Measurements from ENCODE around the gene PDE9A. TPM values are rescaled to one million over a fixed set of nuclear protein-coding genes. Genes with fewer than 3 reads are reported as not detected.

The PDE9A gene
- total and polyA plus RNA-seq, 2 donors (not counting 1 experiment from before 2014, with no cell fraction given), result 0.34 to 5.8 TPM

DNA sequence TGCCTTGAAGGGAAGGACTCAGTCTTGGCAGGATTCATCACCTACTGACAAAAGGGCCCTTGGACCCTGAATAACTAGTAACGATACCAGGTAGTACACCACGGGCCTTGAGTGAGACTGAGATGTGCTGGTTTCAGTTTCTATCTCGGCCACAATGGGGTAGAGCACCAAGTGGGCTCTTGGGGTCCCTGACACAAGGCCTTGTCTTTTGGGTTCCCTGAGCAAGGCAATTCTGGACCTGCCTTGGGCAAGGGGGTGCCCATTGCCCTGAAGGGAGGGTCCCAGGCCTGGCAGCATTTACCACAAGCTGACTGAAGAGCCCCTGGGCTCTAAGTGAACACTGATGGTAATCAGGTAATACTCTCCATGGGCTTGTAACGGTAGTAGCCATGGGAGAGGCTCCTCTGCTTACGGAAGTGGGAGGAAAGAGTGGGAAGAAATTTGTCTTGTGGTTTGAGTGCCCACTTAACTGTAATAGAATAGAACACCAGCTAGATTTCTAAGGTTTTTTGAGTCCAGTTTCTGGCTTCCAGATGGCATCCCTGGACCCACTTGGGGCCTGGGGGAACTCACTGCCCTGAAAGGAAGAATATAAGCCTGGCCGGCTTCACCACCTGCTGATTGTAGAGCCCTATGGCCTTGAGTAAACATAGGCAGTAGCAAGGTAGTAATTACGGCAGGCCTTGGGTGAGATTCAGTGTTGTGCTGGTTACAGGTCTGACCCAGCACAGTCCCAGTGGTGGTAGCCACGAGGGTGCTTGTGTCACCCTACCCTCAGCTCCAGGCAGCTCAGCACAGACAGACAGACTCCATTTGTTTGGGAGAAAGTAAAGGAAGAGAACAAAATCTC lies 167.4 kb downstream of the PDE9A start:
- 94% methylated on average over 7 of the region's 8 CpGs for WGBS (ENCODE audit: insufficient coverage)
- H3K27ac Mint-ChIP-seq, result no peak overlapping the region
- no peak overlapping the region for H3K4me3 Mint-ChIP-seq
- no peak for TF ChIP-seq CTCF (IDR thresholded peaks at IDR 0.05)
- TF ChIP-seq EZH2 (IDR thresholded peaks at IDR 0.05; ENCODE audit: borderline replicate concordance, insufficient read depth, low read depth, low read length, poor library complexity, severe bottlenecking), result no peak
- no peak overlapping the region for H3K27ac ChIP-seq (ENCODE audit: low read length in 2 of 2)
- H3K9ac ChIP-seq (ENCODE audit: low read length), result no peak overlapping the region
- peaks cover 0 to 3% (median 1%) of the 10 kb centered on the region in 4 experiments for H3K27me3 ChIP-seq (replicated peaks in 1 of 4; ENCODE audit: control extremely low read depth in 1 of 4, control insufficient read depth in 3 of 4, insufficient read depth in 4 of 4, low read length in 3 of 4)
- no peaks in the 10 kb centered on the region for H3K79me2 ChIP-seq (ENCODE audit: control insufficient read depth, insufficient read depth, low read length)
- H3K9me3 ChIP-seq (ENCODE audit: control extremely low read depth in 1 of 3, control insufficient read depth in 2 of 3, insufficient read depth in 1 of 3, low read length in 2 of 3), result peaks cover 0 to 5% (median 0%) of the 10 kb centered on the region in 3 donors
- no peaks in the 10 kb centered on the region for H3K4me1 Mint-ChIP-seq
- no peaks in the 10 kb centered on the region for H3K36me3 ChIP-seq (replicated peaks in 1 of 2; ENCODE audit: control extremely low read depth in 1 of 2, control insufficient read depth in 1 of 2, extremely low read depth in 1 of 2, insufficient read depth in 2 of 2, low read length in 1 of 2)
- no peaks in the 10 kb centered on the region for H3K9me3 Mint-ChIP-seq (ENCODE audit: insufficient read depth)
- ATAC-seq (ENCODE audit: low read depth) (no peak), DNase-seq (no peak)
- no peaks in the 10 kb centered on the region for H3K4me1 ChIP-seq (ENCODE audit: control insufficient read depth in 2 of 2, insufficient read depth in 2 of 2, low read length in 2 of 2)
- ChIA-PET CTCF (interaction anchor here (7.2 kb wide), 1 partner anchor 229 kb away, joined by 74 read pairs; no protein-coding TSS in a partner anchor), POLR2A (no interaction called here)
- no peak overlapping the region for H2AFZ ChIP-seq (ENCODE audit: insufficient read depth, low read depth, low read length, poor library complexity, severe bottlenecking)
- no peaks in the 10 kb centered on the region for H4K20me1 ChIP-seq (ENCODE audit: control insufficient read depth, insufficient read depth, low read length, poor library complexity, severe bottlenecking)
- intact Hi-C loops (cut with micrococcal nuclease), result no loop called here
- H3K4me3 ChIP-seq (ENCODE audit: control extremely low read depth in 1 of 5, extremely low read depth in 1 of 5, insufficient read depth in 1 of 5, low read depth in 2 of 5, low read length in 4 of 5), result no peak overlapping the region
- no peak overlapping the region for H3K4me2 ChIP-seq (replicated peaks; ENCODE audit: low read depth, low read length, poor library complexity, severe bottlenecking)
- H3K27me3 Mint-ChIP-seq, result peaks cover 22% of the 10 kb centered on the region

Other genes with a start within 250 kb of the PDE9A start
- 0.12 and 0.15 TPM in 2 replicates for gene UBASH3A, start 249.7 kb upstream of the PDE9A start, total RNA-seq
- gene UBASH3A, start 249.7 kb upstream of the PDE9A start, polyA plus RNA-seq, result 0.33 and 1.0 TPM in 2 replicates
- gene RSPH1, start 157.4 kb upstream of the PDE9A start, total RNA-seq, result 0.64 and 1.0 TPM in 2 replicates
- gene RSPH1, start 157.4 kb upstream of the PDE9A start, polyA plus RNA-seq, result 0.10 and 0.26 TPM in 2 replicates
- 58.8 and 60.2 TPM in 2 replicates for gene SLC37A1, start 139.8 kb upstream of the PDE9A start, total RNA-seq
- gene SLC37A1, start 139.8 kb upstream of the PDE9A start, polyA plus RNA-seq, result 38.1 and 46.4 TPM in 2 replicates
- 40.1 TPM in 2 replicates for gene WDR4, start 225.9 kb downstream of the PDE9A start, total RNA-seq
- gene WDR4, start 225.9 kb downstream of the PDE9A start, polyA plus RNA-seq, result 17.7 and 20.1 TPM in 2 replicates
- gene NDUFV3, start 239.7 kb downstream of the PDE9A start, total RNA-seq, result 29.7 and 30.8 TPM in 2 replicates
- gene NDUFV3, start 239.7 kb downstream of the PDE9A start, polyA plus RNA-seq, result 11.6 and 14.0 TPM in 2 replicates